Mesendoderm (in vitro differentiated cells): Measurements from ENCODE around the gene FTCDNL1.
A peak's percentile ranks its signal among the peaks of the same experiment; 100 is the strongest.

Source experiments
- DNase-seq: peaks from one replicate; pipeline ENCODE4 v3.0.0; 2013
- H2AK5ac ChIP-seq: 2 replicates; pipeline ENCODE4 v1.6.1; 2013; ENCODE audit warnings: low read length, inconsistent platforms
- H2BK120ac ChIP-seq: 2 replicates; pipeline ENCODE4 v1.6.1; 2013; ENCODE audit warnings: low read depth, mild to moderate bottlenecking, low read length, moderate library complexity, mixed read lengths
- H2BK15ac ChIP-seq: replicated peaks from 2 replicates; pipeline ENCODE4 v1.6.1; 2013; ENCODE audit warnings: low read depth, mild to moderate bottlenecking, moderate library complexity
- H2BK5ac ChIP-seq: 2 replicates; pipeline ENCODE4 v1.6.1; 2013; ENCODE audit warnings: low read length, inconsistent platforms
- H3K18ac ChIP-seq: 2 replicates; pipeline ENCODE4 v1.6.1; 2013; ENCODE audit warnings: mild to moderate bottlenecking, low read length, mixed read lengths
- H3K23ac ChIP-seq: one replicate; pipeline ENCODE4 v1.6.1; 2013; ENCODE audit warnings: low read length
- H3K27ac ChIP-seq: 2 replicates; pipeline ENCODE4 v1.5.1; 2013; ENCODE audit warnings: low read depth, mild to moderate bottlenecking, inconsistent platforms, low read length, moderate library complexity
- H3K27me3 ChIP-seq: 2 replicates; pipeline ENCODE4 v1.6.1; 2013; ENCODE audit warnings: low read length, control low read depth, mild to moderate bottlenecking, inconsistent platforms; ENCODE audit not compliant: insufficient read depth, poor library complexity
- H3K36me3 ChIP-seq: 2 replicates; pipeline ENCODE4 v1.6.1; 2013; ENCODE audit warnings: low read length, inconsistent platforms; ENCODE audit not compliant: control insufficient read depth, insufficient read depth
- H3K4ac ChIP-seq: one replicate; pipeline ENCODE4 v1.6.1; 2013; ENCODE audit warnings: low read depth, mild to moderate bottlenecking, low read length, moderate library complexity
- H3K4me1 ChIP-seq: 2 replicates; pipeline ENCODE4 v1.6.1; 2013; ENCODE audit warnings: low read depth, low read length, inconsistent platforms; ENCODE audit not compliant: control insufficient read depth
- H3K4me2 ChIP-seq: 2 replicates; pipeline ENCODE4 v1.6.1; 2013; ENCODE audit warnings: low read length
- H3K4me3 ChIP-seq: 2 replicates; pipeline ENCODE4 v1.5.1; 2013; ENCODE audit warnings: mild to moderate bottlenecking, low read length
- H3K56ac ChIP-seq: one replicate; pipeline ENCODE4 v1.6.1; 2013; ENCODE audit warnings: low read length
- H3K79me1 ChIP-seq: 2 replicates; pipeline ENCODE4 v1.6.1; 2013; ENCODE audit warnings: low read length, inconsistent platforms
- H3K79me2 ChIP-seq: 2 replicates; pipeline ENCODE4 v1.6.1; 2013; ENCODE audit warnings: mild to moderate bottlenecking, low read length; ENCODE audit not compliant: control insufficient read depth, insufficient read depth
- H3K9ac ChIP-seq: 2 replicates; pipeline ENCODE4 v1.6.1; 2013; ENCODE audit warnings: low read length, inconsistent platforms
- H4K5ac ChIP-seq: one replicate; pipeline ENCODE4 v1.6.1; 2013; ENCODE audit warnings: low read length
- H4K8ac ChIP-seq: one replicate; pipeline ENCODE4 v1.6.1; 2013; ENCODE audit warnings: low read depth, mild to moderate bottlenecking, control low read depth, low read length, moderate library complexity
- WGBS: extraction: QIAGEN DNeasy Blood & Tissue Kit; methylation state at CpG from one replicate; pipeline ENCODE4 v1.1.7; 2013; ENCODE audit warnings: low lambda C conversion rate, missing lambda C conversion rate; ENCODE audit not compliant: insufficient coverage; ENCODE audit errors: extremely low coverage; 5-methylcytosine and 5-hydroxymethylcytosine counted together

FTCDNL1 gene

DNA sequence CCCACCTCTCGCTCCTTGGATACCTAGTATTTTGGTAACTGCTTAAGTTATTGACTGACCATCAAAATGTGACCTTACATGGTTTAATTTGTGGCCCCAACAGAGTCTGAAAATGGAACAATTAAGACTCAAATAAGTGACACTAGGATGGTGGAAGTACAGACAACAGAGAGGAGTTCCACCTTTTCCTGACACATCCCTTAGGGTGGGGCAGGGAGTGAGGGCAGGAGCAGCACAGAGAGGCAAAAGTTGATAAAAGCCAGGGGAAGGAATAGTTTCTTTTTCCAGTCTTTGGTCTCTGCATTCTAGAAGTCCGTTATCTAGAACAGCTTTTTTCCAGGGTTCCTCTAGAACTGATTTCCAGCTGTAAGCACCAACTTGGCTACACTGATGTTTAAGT, 32.2 kb downstream of the FTCDNL1 start:
- WGBS: no CpG with 5 or more reads among the region's 2 CpGs
- Histone ChIP-seq H3K4me3 (no peak overlapping the region), H3K79me1 (no peaks in the 10 kb centered on the region), H3K18ac (no peak overlapping the region), H3K27me3 (no peaks in the 10 kb centered on the region), H3K79me2 (no peaks in the 10 kb centered on the region), H2BK120ac (no peak overlapping the region), H2AK5ac (no peak overlapping the region), H3K4ac (no peak overlapping the region), H3K9ac (no peak overlapping the region), H2BK15ac (no peak overlapping the region), H4K8ac (no peak overlapping the region), H3K27ac (no peak overlapping the region), H3K56ac (no peak overlapping the region), H3K36me3 (no peaks in the 10 kb centered on the region), H3K4me2 (no peak overlapping the region), H4K5ac (no peak overlapping the region), H3K4me1 (no peaks in the 10 kb centered on the region), H2BK5ac (no peak overlapping the region), H3K23ac (no peak overlapping the region)
- no peak for DNase-seq

- Histone ChIP-seq H4K5ac (no peak overlapping the region), H3K27ac (no peak overlapping the region), H3K4me1 (no peaks in the 10 kb centered on the region), H3K23ac (no peak overlapping the region), H3K56ac (no peak overlapping the region), H3K18ac (no peak overlapping the region), H3K9ac (no peak overlapping the region), H3K27me3 (no peaks in the 10 kb centered on the region), H2BK120ac (no peak overlapping the region), H3K4ac (no peak overlapping the region), H3K79me2 (no peaks in the 10 kb centered on the region), H3K79me1 (no peaks in the 10 kb centered on the region), H3K4me2 (no peak overlapping the region), H3K4me3 (no peak overlapping the region), H3K36me3 (no peaks in the 10 kb centered on the region), H2AK5ac (no peak overlapping the region), H2BK5ac (no peak overlapping the region), H4K8ac (no peak overlapping the region), H2BK15ac (no peak overlapping the region)
- WGBS: no CpG with 5 or more reads among the region's 2 CpGs
- DNase-seq: no peak
Measured at GRCh38 chr2:199818026-199818425, 33.0 kb downstream of the FTCDNL1 start.

- Histone ChIP-seq H3K56ac (no peak overlapping the region), H3K27ac (no peak overlapping the region), H2BK15ac (no peak overlapping the region), H2AK5ac (no peak overlapping the region), H3K4ac (no peak overlapping the region), H3K23ac (no peak overlapping the region), H3K4me1 (no peaks in the 10 kb centered on the region), H3K27me3 (no peaks in the 10 kb centered on the region), H2BK120ac (no peak overlapping the region), H3K4me3 (no peak overlapping the region), H4K5ac (no peak overlapping the region), H4K8ac (no peak overlapping the region), H3K4me2 (no peak overlapping the region), H3K36me3 (no peaks in the 10 kb centered on the region), H3K9ac (no peak overlapping the region), H2BK5ac (no peak overlapping the region), H3K18ac (no peak overlapping the region), H3K79me2 (no peaks in the 10 kb centered on the region), H3K79me1 (no peaks in the 10 kb centered on the region)
- DNase-seq: no peak
Measured at GRCh38 chr2:199814817-199815211, 36.2 kb downstream of the FTCDNL1 start.

DNA sequence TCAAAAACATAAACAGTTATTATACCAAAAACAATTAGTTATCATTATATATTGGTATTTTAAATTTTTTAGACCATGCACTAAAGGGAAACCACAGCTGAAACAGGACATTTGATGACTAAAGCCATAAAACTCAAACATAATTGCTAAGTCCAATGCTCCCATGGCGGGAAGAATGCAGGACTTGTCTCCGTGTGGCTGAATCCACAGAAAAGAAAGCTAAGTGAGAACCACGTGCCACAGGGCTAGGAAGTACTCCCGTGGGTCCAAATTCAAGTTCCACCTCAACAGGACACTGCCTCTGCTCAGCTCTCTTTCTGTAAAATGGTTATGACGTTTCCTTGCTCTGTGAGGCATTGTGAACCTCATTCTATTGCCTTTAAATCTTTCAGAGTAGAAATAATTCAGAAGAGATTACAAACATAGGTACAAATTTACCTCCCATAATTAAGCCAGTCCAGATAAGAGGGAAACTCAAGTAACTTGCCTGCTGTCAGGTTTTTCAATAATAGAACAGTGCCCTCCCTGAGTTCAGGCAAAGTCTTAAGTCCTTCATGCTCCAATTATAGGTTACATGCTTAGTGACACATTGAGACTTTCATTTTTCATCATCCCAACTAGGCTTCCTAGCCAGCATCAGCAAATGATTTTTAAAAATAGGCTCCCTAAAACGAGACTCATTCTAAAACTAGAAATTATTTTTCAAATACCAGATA, 36.7 kb downstream of the FTCDNL1 start:
- no peak for DNase-seq
- no peak overlapping the region for H4K8ac ChIP-seq
- H3K79me1 ChIP-seq: no peaks in the 10 kb centered on the region
- no peak overlapping the region for H3K56ac ChIP-seq
- no CpG with 5 or more reads among the region's 6 CpGs for WGBS
- no peak overlapping the region for H3K4ac ChIP-seq
- no peak overlapping the region for H2BK15ac ChIP-seq
- H3K4me2 ChIP-seq: no peak overlapping the region
- no peak overlapping the region for H3K9ac ChIP-seq
- no peaks in the 10 kb centered on the region for H3K79me2 ChIP-seq
- H3K27ac ChIP-seq: no peak overlapping the region
- no peak overlapping the region for H2AK5ac ChIP-seq
- H2BK120ac ChIP-seq: no peak overlapping the region
- no peaks in the 10 kb centered on the region for H3K36me3 ChIP-seq
- no peaks in the 10 kb centered on the region for H3K4me1 ChIP-seq
- H3K18ac ChIP-seq: no peak overlapping the region
- H4K5ac ChIP-seq: no peak overlapping the region
- no peak overlapping the region for H2BK5ac ChIP-seq
- H3K4me3 ChIP-seq: no peak overlapping the region
- H3K27me3 ChIP-seq: no peaks in the 10 kb centered on the region
- H3K23ac ChIP-seq: no peak overlapping the region

GRCh38 chr2:199812493-199812892, 38.5 kb downstream of the FTCDNL1 start:
- H3K79me1 ChIP-seq: no peaks in the 10 kb centered on the region

GRCh38 chr2:199811346-199811745, 39.6 kb downstream of the FTCDNL1 start:
- no peaks in the 10 kb centered on the region for H3K27me3 ChIP-seq
- H3K9ac ChIP-seq: no peak overlapping the region
- H3K79me2 ChIP-seq: no peaks in the 10 kb centered on the region
- H3K23ac ChIP-seq: no peak overlapping the region
- H3K4ac ChIP-seq: no peak overlapping the region
- no CpG with 5 or more reads among the region's 2 CpGs for WGBS
- no peak overlapping the region for H3K18ac ChIP-seq
- H3K36me3 ChIP-seq: no peaks in the 10 kb centered on the region
- H3K79me1 ChIP-seq: no peaks in the 10 kb centered on the region
- H3K4me1 ChIP-seq: no peaks in the 10 kb centered on the region
- H3K27ac ChIP-seq: no peak overlapping the region
- H4K5ac ChIP-seq: no peak overlapping the region
- no peak overlapping the region for H2BK120ac ChIP-seq
- H2BK15ac ChIP-seq: no peak overlapping the region
- H3K4me3 ChIP-seq: no peak overlapping the region
- H4K8ac ChIP-seq: no peak overlapping the region
- DNase-seq: peak; percentile 10
- no peak overlapping the region for H2AK5ac ChIP-seq
- H3K56ac ChIP-seq: no peak overlapping the region
- H2BK5ac ChIP-seq: no peak overlapping the region
- no peak overlapping the region for H3K4me2 ChIP-seq

More at GRCh38 chr2:199812493-199812892, 38.5 kb downstream of the FTCDNL1 start:
- Histone ChIP-seq H3K4ac (no peak overlapping the region), H3K27ac (no peak overlapping the region), H3K4me1 (no peaks in the 10 kb centered on the region), H2BK120ac (no peak overlapping the region), H4K5ac (no peak overlapping the region), H3K4me2 (no peak overlapping the region), H2BK15ac (no peak overlapping the region), H3K27me3 (no peaks in the 10 kb centered on the region), H2AK5ac (no peak overlapping the region), H3K56ac (no peak overlapping the region), H3K9ac (no peak overlapping the region), H3K36me3 (no peaks in the 10 kb centered on the region), H2BK5ac (no peak overlapping the region), H3K79me2 (no peaks in the 10 kb centered on the region), H3K18ac (no peak overlapping the region), H3K23ac (no peak overlapping the region), H3K4me3 (no peak overlapping the region), H4K8ac (no peak overlapping the region)
- DNase-seq: no peak
- no CpG with 5 or more reads among the region's 8 CpGs for WGBS
